GM18858 (cell line): Measurements from ENCODE around the gene CEP290.

Experiments used
- ATAC-seq: cut with Tn5 transposase; IDR thresholded peaks from one replicate; pipeline ENCODE4 v1.9.1; 2021; ENCODE audit not compliant: unreplicated experiment

Gene CEP290

GRCh38 chr12:88141774-88142609 lies at the start of gene CEP290, which contains the start of gene TMTC3:
TSS of gene CEP290 (minus strand) at chr12:88142088. CDS start at chr12:88141307, 781 bp downstream.
TSS of gene TMTC3 (plus strand) at chr12:88142307. CDS start at chr12:88148316, 6,009 bp downstream.
- ATAC-seq: peak; percentile 95

GRCh38 chr12:88188180-88188579 lies 46.3 kb upstream of the CEP290 start:
- ATAC-seq: no peak

- no peak for ATAC-seq
These were observed 45.7 kb upstream of the CEP290 start for GRCh38 chr12:88187571-88187970.

GRCh38 chr12:88185988-88186387 lies 44.1 kb upstream of the CEP290 start:
- peak; percentile 96 for ATAC-seq

- no peak for ATAC-seq
These were observed 43.4 kb upstream of the CEP290 start for GRCh38 chr12:88185279-88185678.

GRCh38 chr12:88184196-88184595 lies 42.3 kb upstream of the CEP290 start:
- no peak for ATAC-seq

- no peak for ATAC-seq
These were observed 40.5 kb upstream of the CEP290 start for GRCh38 chr12:88182416-88182815.

- ATAC-seq: no peak
These were observed 40.0 kb upstream of the CEP290 start for GRCh38 chr12:88181881-88182280.

- no peak for ATAC-seq
These were observed 37.6 kb upstream of the CEP290 start for GRCh38 chr12:88179436-88180014.

- no peak for ATAC-seq
These were observed 33.7 kb upstream of the CEP290 start for GRCh38 chr12:88175544-88175943.

GRCh38 chr12:88172844-88173407 lies 31.0 kb upstream of the CEP290 start:
- no peak for ATAC-seq

GRCh38 chr12:88167384-88167783 lies 25.5 kb upstream of the CEP290 start:
- no peak for ATAC-seq

- no peak for ATAC-seq
These were observed 24.3 kb upstream of the CEP290 start for GRCh38 chr12:88166179-88166578.

GRCh38 chr12:88163371-88163770 lies 21.5 kb upstream of the CEP290 start:
- ATAC-seq: no peak

GRCh38 chr12:88156075-88156654 lies 14.3 kb upstream of the CEP290 start:
- no peak for ATAC-seq

GRCh38 chr12:88153959-88154358 lies 12.1 kb upstream of the CEP290 start:
- no peak for ATAC-seq

- no peak for ATAC-seq
These were observed 8.2 kb upstream of the CEP290 start for GRCh38 chr12:88150063-88150462.

- ATAC-seq: no peak
These were observed 3.9 kb upstream of the CEP290 start for GRCh38 chr12:88145567-88146505.

GRCh38 chr12:88144546-88145468 lies 2.9 kb upstream of the CEP290 start:
- no peak for ATAC-seq

GRCh38 chr12:88144037-88144436 lies 2.1 kb upstream of the CEP290 start:
- ATAC-seq: no peak
